ENCODE results near the gene CNTNAP2. TPM values are rescaled to one million over a fixed set of nuclear protein-coding genes. Genes with fewer than 3 reads are reported as not detected.

Gene CNTNAP2
- total and polyA plus RNA-seq, 2 donors (not counting 1 experiment from before 2014, with no cell fraction given): not detected

- Histone ChIP-seq H3K27ac (ENCODE audit: insufficient read depth, low read length) (no peak overlapping the region), H3K9ac (ENCODE audit: insufficient read depth, low read length) (no peak overlapping the region), H3K9me3 (ENCODE audit: control insufficient read depth, insufficient read depth, low read depth, low read length) (no peaks in the 10 kb centered on the region), H3K27me3 (ENCODE audit: control insufficient read depth, insufficient read depth, low read length) (no peaks in the 10 kb centered on the region), H3K36me3 (ENCODE audit: control insufficient read depth, insufficient read depth, low read length) (no peaks in the 10 kb centered on the region), H2AFZ (ENCODE audit: low read length) (no peak overlapping the region), H3K79me2 (ENCODE audit: control insufficient read depth, insufficient read depth, low read length) (no peaks in the 10 kb centered on the region), H3K4me3 (replicated peaks in 1 of 4; ENCODE audit: control extremely low read depth in 1 of 4, insufficient read depth in 1 of 4, low read depth in 3 of 4, low read length in 4 of 4) (no peak overlapping the region), H3K4me2 (ENCODE audit: extremely low read depth, insufficient read depth, low read length) (no peak overlapping the region), H3K4me1 (ENCODE audit: control insufficient read depth, extremely low read depth, insufficient read depth, low read length) (no peaks in the 10 kb centered on the region), H4K20me1 (ENCODE audit: control insufficient read depth, extremely low read depth, insufficient read depth, low read length) (no peaks in the 10 kb centered on the region)
- no peak for TF ChIP-seq CTCF (conservative IDR thresholded peaks at IDR 0.05 in 1 of 2, IDR thresholded peaks at IDR 0.05 in 1 of 2; ENCODE audit: low read depth in 1 of 2, low read length in 2 of 2)
- no peak for TF ChIP-seq EZH2 (IDR thresholded peaks at IDR 0.05; ENCODE audit: low read length, missing control alignments)
- DNase-seq (ENCODE audit: low read depth in 2 of 2): no peak
Observed at GRCh38 chr7:147878912-147879661, 1762.5 kb downstream of the CNTNAP2 start.

DNA sequence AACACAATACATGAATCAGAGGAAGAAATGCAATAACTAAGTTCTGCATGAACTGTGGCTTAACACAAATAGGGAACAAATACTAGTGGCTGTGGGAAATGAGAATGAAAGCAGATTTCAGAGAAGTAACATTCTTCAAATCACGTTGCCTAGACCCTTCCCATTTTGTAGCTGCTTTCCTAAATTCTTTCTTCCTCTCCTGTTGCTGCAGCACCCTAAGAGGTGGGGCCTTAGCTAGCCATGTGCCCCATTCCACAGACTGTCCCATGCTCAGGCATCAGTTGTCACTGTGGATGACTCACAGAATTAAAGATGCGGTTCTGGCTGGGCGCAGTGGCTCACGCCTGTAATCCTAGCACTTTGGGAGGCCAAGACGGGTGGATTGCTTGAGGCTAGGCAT lies 1769.3 kb downstream of the CNTNAP2 start:
- H3K27ac ChIP-seq (ENCODE audit: insufficient read depth, low read length): no peak overlapping the region
- no peak overlapping the region for H3K9ac ChIP-seq (ENCODE audit: insufficient read depth, low read length)
- no peak overlapping the region for H3K4me2 ChIP-seq (ENCODE audit: extremely low read depth, insufficient read depth, low read length)
- H3K9me3 ChIP-seq (ENCODE audit: control insufficient read depth, insufficient read depth, low read depth, low read length): no peaks in the 10 kb centered on the region
- no peak for DNase-seq (ENCODE audit: low read depth in 2 of 2)
- no peaks in the 10 kb centered on the region for H3K4me1 ChIP-seq (ENCODE audit: control insufficient read depth, extremely low read depth, insufficient read depth, low read length)
- no peaks in the 10 kb centered on the region for H3K79me2 ChIP-seq (ENCODE audit: control insufficient read depth, insufficient read depth, low read length)
- H3K27me3 ChIP-seq (ENCODE audit: control insufficient read depth, insufficient read depth, low read length): no peaks in the 10 kb centered on the region
- H4K20me1 ChIP-seq (ENCODE audit: control insufficient read depth, extremely low read depth, insufficient read depth, low read length): no peaks in the 10 kb centered on the region
- TF ChIP-seq CTCF (conservative IDR thresholded peaks at IDR 0.05 in 1 of 2, IDR thresholded peaks at IDR 0.05 in 1 of 2; ENCODE audit: low read depth in 1 of 2, low read length in 2 of 2) (no peak), EZH2 (IDR thresholded peaks at IDR 0.05; ENCODE audit: low read length, missing control alignments) (no peak)
- no peak overlapping the region for H2AFZ ChIP-seq (ENCODE audit: low read length)
- no peaks in the 10 kb centered on the region for H3K36me3 ChIP-seq (ENCODE audit: control insufficient read depth, insufficient read depth, low read length)
- H3K4me3 ChIP-seq (replicated peaks in 1 of 4; ENCODE audit: control extremely low read depth in 1 of 4, insufficient read depth in 1 of 4, low read depth in 3 of 4, low read length in 4 of 4): no peak overlapping the region

- no peak overlapping the region for H3K4me2 ChIP-seq (ENCODE audit: extremely low read depth, insufficient read depth, low read length)
Observed at GRCh38 chr7:147894271-147894670, 1777.7 kb downstream of the CNTNAP2 start.

More at GRCh38 chr7:147894271-147894670, 1777.7 kb downstream of the CNTNAP2 start:
- H3K79me2 ChIP-seq (ENCODE audit: control insufficient read depth, insufficient read depth, low read length): no peaks in the 10 kb centered on the region
- H3K27ac ChIP-seq (ENCODE audit: insufficient read depth, low read length): no peak overlapping the region
- no peak for TF ChIP-seq CTCF (conservative IDR thresholded peaks at IDR 0.05 in 1 of 2, IDR thresholded peaks at IDR 0.05 in 1 of 2; ENCODE audit: low read depth in 1 of 2, low read length in 2 of 2)
- TF ChIP-seq EZH2 (IDR thresholded peaks at IDR 0.05; ENCODE audit: low read length, missing control alignments): no peak
- DNase-seq (ENCODE audit: low read depth in 2 of 2): no peak
- H3K27me3 ChIP-seq (ENCODE audit: control insufficient read depth, insufficient read depth, low read length): no peaks in the 10 kb centered on the region
- H2AFZ ChIP-seq (ENCODE audit: low read length): no peak overlapping the region
- H3K4me1 ChIP-seq (ENCODE audit: control insufficient read depth, extremely low read depth, insufficient read depth, low read length): no peaks in the 10 kb centered on the region
- no peaks in the 10 kb centered on the region for H3K36me3 ChIP-seq (ENCODE audit: control insufficient read depth, insufficient read depth, low read length)
- no peak overlapping the region for H3K4me3 ChIP-seq (replicated peaks in 1 of 4; ENCODE audit: control extremely low read depth in 1 of 4, insufficient read depth in 1 of 4, low read depth in 3 of 4, low read length in 4 of 4)
- no peaks in the 10 kb centered on the region for H4K20me1 ChIP-seq (ENCODE audit: control insufficient read depth, extremely low read depth, insufficient read depth, low read length)
- no peaks in the 10 kb centered on the region for H3K9me3 ChIP-seq (ENCODE audit: control insufficient read depth, insufficient read depth, low read depth, low read length)
- H3K9ac ChIP-seq (ENCODE audit: insufficient read depth, low read length): no peak overlapping the region

Measured in fibroblast of lung (primary cell).